T-helper 1 cell treated with Interleukin-12 subunit alpha and Interleukin-12 subunit beta and Interleukin-4 antibody, amounts not matched to agents 30 ng/mL and 1 ng/mL, for 36 hours (primary cell): ENCODE results near the gene CCDC102B. TPM values are rescaled to one million over a fixed set of nuclear protein-coding genes. Genes with fewer than 3 reads are reported as not detected.

Source experiments
- intact Hi-C: fragments of 100-400 bp; cut with micrococcal nuclease; formaldehyde crosslinking; loops from one replicate; pipeline ENCODE4 v1.15.1; 2024
- total RNA-seq: library from RNA; stranded (reverse); gene quantifications from 2 replicates; pipeline ENCODE4 v1.2.3, GENCODE V29; 2022

Gene CCDC102B
- total RNA-seq, 1 donor from 2014 or later: 2.5 TPM

- intact Hi-C loops: no loop called here
Measured at GRCh38 chr18:69071680-69072079, 273.8 kb downstream of the CCDC102B start.

- intact Hi-C loops: no loop called here
Measured at GRCh38 chr18:69081846-69082245, 284.0 kb downstream of the CCDC102B start.

- intact Hi-C loops: no loop called here
Measured at GRCh38 chr18:69082499-69082898, 284.6 kb downstream of the CCDC102B start.

GRCh38 chr18:69085951-69086350 lies 288.1 kb downstream of the CCDC102B start:
- intact Hi-C loops: no loop called here

- intact Hi-C loops: no loop called here
Measured at GRCh38 chr18:69088973-69089372, 291.1 kb downstream of the CCDC102B start.

GRCh38 chr18:69097349-69097748 lies 299.5 kb downstream of the CCDC102B start:
- intact Hi-C loops: loop anchor here (10.0 kb wide), 1 partner anchor 987 kb away; no protein-coding TSS in a partner anchor

- intact Hi-C loops: no loop called here
Measured at GRCh38 chr18:69102959-69103358, 305.1 kb downstream of the CCDC102B start.

Other genes starting within 250 kb of the CCDC102B start
- 64.3 and 66.9 TPM in 2 replicates for gene TMX3, start 83.0 kb upstream of the CCDC102B start, total RNA-seq